B cell (primary cell): Measurements from ENCODE around the gene ARHGAP26. TPM values are rescaled to one million over a fixed set of nuclear protein-coding genes. Genes with fewer than 3 reads are reported as not detected.

Source experiments
- ATAC-seq: fragments of 200-7000 bp; cut with Tn5 transposase; one replicate; pipeline ENCODE4 v1.10.0; 2021; ENCODE audit warnings: low read depth, mild to moderate bottlenecking, moderate number of reproducible peaks, moderate library complexity
- CTCF ChIA-PET: fragments of 350-600 bp; sonication (Branson Sonifier 250); formaldehyde crosslinking; loops from one replicate; lab custom pipeline; 2021; ENCODE audit warnings: antibody characterized with exemption, inconsistent platforms; lab: Charles Lee
- POLR2A ChIA-PET: fragments of 350-600 bp; sonication (Branson Sonifier 250); formaldehyde crosslinking; loops from one replicate; lab custom pipeline; 2021; ENCODE audit warnings: antibody characterized with exemption; lab: Charles Lee
- DNase-seq: peaks from one replicate; pipeline ENCODE4 v3.0.0; 2013
- H2AFZ ChIP-seq: 2 replicates; pipeline ENCODE4 v1.6.1; 2012; ENCODE audit warnings: mild to moderate bottlenecking, low read depth, low read length; ENCODE audit not compliant: insufficient read depth, poor library complexity, severe bottlenecking
- H3K27ac ChIP-seq, 2 donors: 1 replicate in 1 of 2; 2 replicates in 1 of 2; pipeline ENCODE4 v1.5.1; 2012 to 2013; ENCODE audit warnings: low read length in 2 of 2, mild to moderate bottlenecking in 2 of 2, moderate library complexity in 1 of 2
- H3K27me3 ChIP-seq, 4 experiments: fragments of 200-600 bp in 1 of 4; sonication (generic) in 1 of 4; replicated peaks in 1 of 4; 1 replicate in 2 of 4; 2 replicates in 2 of 4; pipeline versions ENCODE4 v1.6.1 to v1.7.0; 2013 to 2016; ENCODE audit warnings: low read length in 3 of 4, mild to moderate bottlenecking in 2 of 4, mixed read lengths in 1 of 4, moderate library complexity in 1 of 4; ENCODE audit not compliant: insufficient read depth in 4 of 4, control insufficient read depth in 3 of 4; ENCODE audit errors: control extremely low read depth in 1 of 4
- H3K36me3 ChIP-seq, 2 experiments: replicated peaks in 1 of 2; 1 replicate in 1 of 2; 2 replicates in 1 of 2; pipeline versions ENCODE4 v1.6.1 to v1.7.1; 2013; ENCODE audit warnings: low read length in 1 of 2; ENCODE audit not compliant: insufficient read depth in 2 of 2, control insufficient read depth in 1 of 2; ENCODE audit errors: control extremely low read depth in 1 of 2, extremely low read depth in 1 of 2
- H3K4me1 ChIP-seq, 2 donors: fragments of 200-600 bp in 1 of 2; sonication (generic) in 1 of 2; 1 replicate in 1 of 2; 2 replicates in 1 of 2; pipeline versions ENCODE4 v1.5.1 to v1.6.1; 2013 to 2017; ENCODE audit warnings: low read length in 2 of 2; ENCODE audit not compliant: control insufficient read depth in 2 of 2, insufficient read depth in 2 of 2
- H3K4me2 ChIP-seq: replicated peaks from 2 replicates; pipeline ENCODE3; 2012; ENCODE audit warnings: mild to moderate bottlenecking, low read depth, low read length; ENCODE audit not compliant: poor library complexity, severe bottlenecking
- H3K4me3 ChIP-seq, 5 experiments: fragments of 200-600 bp in 1 of 5; sonication (generic) in 1 of 5; 1 replicate in 3 of 5; 2 replicates in 2 of 5; pipeline versions ENCODE4 v1.5.1 to v1.7.0; 2011 to 2016; ENCODE audit warnings: low read length in 4 of 5, mild to moderate bottlenecking in 4 of 5, low read depth in 2 of 5, control low read depth in 1 of 5, moderate library complexity in 1 of 5; ENCODE audit not compliant: insufficient read depth in 1 of 5; ENCODE audit errors: control extremely low read depth in 1 of 5, extremely low read depth in 1 of 5
- H3K79me2 ChIP-seq: fragments of 200-600 bp; sonication (generic); one replicate; pipeline ENCODE4 v1.6.0; 2016; ENCODE audit warnings: low read length; ENCODE audit not compliant: control insufficient read depth, insufficient read depth
- H3K9ac ChIP-seq: fragments of 200-600 bp; sonication (generic); 2 replicates; pipeline ENCODE4 v1.6.1; 2017; ENCODE audit warnings: mild to moderate bottlenecking, low read length, moderate library complexity
- H3K9me3 ChIP-seq, 3 donors: one replicate each; pipeline versions ENCODE4 v1.6.1 to v1.7.1; 2013; ENCODE audit warnings: low read length in 2 of 3; ENCODE audit not compliant: control insufficient read depth in 2 of 3, insufficient read depth in 1 of 3; ENCODE audit errors: control extremely low read depth in 1 of 3
- H4K20me1 ChIP-seq: 2 replicates; pipeline ENCODE4 v1.6.0; 2012; ENCODE audit warnings: mild to moderate bottlenecking, low read length; ENCODE audit not compliant: insufficient read depth, control insufficient read depth, poor library complexity, severe bottlenecking
- H3K27ac Mint-ChIP-seq: one replicate; pipeline ENCODE4 v1.8.0; 2021; ENCODE audit warnings: mixed read lengths
- H3K27me3 Mint-ChIP-seq: one replicate; pipeline ENCODE4 v1.8.0; 2021; ENCODE audit warnings: mixed read lengths
- H3K4me1 Mint-ChIP-seq: one replicate; pipeline ENCODE4 v1.8.0; 2021; ENCODE audit warnings: mixed read lengths
- H3K4me3 Mint-ChIP-seq: one replicate; pipeline ENCODE4 v1.8.0; 2021; ENCODE audit warnings: mixed read lengths
- H3K9me3 Mint-ChIP-seq: one replicate; pipeline ENCODE4 v1.8.0; 2022; ENCODE audit warnings: mixed read lengths; ENCODE audit not compliant: insufficient read depth
- CTCF ChIP-seq: fragments of 200-600 bp; IDR thresholded peaks from one replicate; pipeline ENCODE4 v1.8.0; 2022; ENCODE audit warnings: antibody characterized with exemption, mild to moderate bottlenecking
- EZH2 ChIP-seq: IDR thresholded peaks from 2 replicates; pipeline ENCODE4 v1.6.1; 2012; ENCODE audit warnings: borderline replicate concordance, low read depth, mild to moderate bottlenecking, moderate library complexity, low read length; ENCODE audit not compliant: insufficient read depth, poor library complexity, severe bottlenecking
- WGBS: methylation state at CpG from one replicate; pipeline ENCODE4 v1.1.5; 2013; ENCODE audit warnings: missing lambda C conversion rate; ENCODE audit not compliant: insufficient coverage; 5-methylcytosine and 5-hydroxymethylcytosine counted together
- intact Hi-C: fragments of 100-400 bp; cut with micrococcal nuclease; formaldehyde crosslinking; loops from one replicate; pipeline ENCODE4 v1.10.0; 2022
- polyA plus RNA-seq: library from polyadenylated mRNA; depleted of rRNA; stranded (reverse); fragments of >200 nt; gene quantifications from 2 replicates; pipeline ENCODE4 v1.2.3, GENCODE V29; 2012
- total RNA-seq, 2 donors: library from RNA; stranded (reverse); fragments of 120-200 nt in 1 of 2; gene quantifications; 1 replicate in 1 of 2; 2 replicates in 1 of 2; pipeline versions ENCODE4 v1.2.3 to v1.2.4, GENCODE V29; 2013 to 2022

Gene ARHGAP26
- total and polyA plus RNA-seq, 2 donors (not counting 1 experiment from before 2014, with no cell fraction given) = 1.8 to 22.5 TPM

DNA sequence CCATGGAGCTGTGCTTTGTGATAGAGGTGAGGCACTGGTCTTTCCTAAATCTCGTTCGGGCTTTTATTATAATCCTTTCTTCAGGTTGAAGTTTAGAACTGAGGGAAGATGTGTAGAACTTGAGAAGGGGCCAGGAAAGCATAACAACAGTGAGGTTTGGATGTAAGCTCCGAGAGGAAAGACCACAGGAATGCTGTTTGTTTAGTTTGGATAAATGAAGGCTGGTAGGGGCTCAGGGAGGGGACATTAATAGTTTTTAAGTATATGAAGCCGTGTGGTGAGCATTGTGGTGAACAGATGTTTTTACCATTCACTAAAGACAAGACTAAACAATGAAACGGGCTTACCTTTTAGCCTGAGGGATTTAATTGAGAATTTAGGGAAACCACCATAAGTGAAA lies 130.8 kb downstream of the ARHGAP26 start:
- Mint-ChIP-seq H3K9me3 (no peaks in the 10 kb centered on the region), H3K27me3 (no peaks in the 10 kb centered on the region), H3K4me3 (no peak overlapping the region), H3K27ac (no peak overlapping the region), H3K4me1 (no peaks in the 10 kb centered on the region)
- ATAC-seq = no peak
- H2AFZ ChIP-seq = no peak overlapping the region
- H3K27ac ChIP-seq = no peak overlapping the region
- ChIA-PET POLR2A (no interaction called here), CTCF (interaction anchor here (5.6 kb wide), 1 partner anchor 13 kb away, joined by 30 read pairs; no protein-coding TSS in a partner anchor)
- H3K4me1 ChIP-seq = no peaks in the 10 kb centered on the region
- intact Hi-C loops = no loop called here
- H3K4me3 ChIP-seq = no peak overlapping the region
- no peaks in the 10 kb centered on the region for H3K9me3 ChIP-seq
- WGBS = 96% methylated on average over 3 of the region's 5 CpGs
- DNase-seq = no peak
- no peak overlapping the region for H3K9ac ChIP-seq
- no peak overlapping the region for H3K4me2 ChIP-seq
- peaks cover 12 to 16% of the 10 kb centered on the region in 2 experiments for H3K36me3 ChIP-seq
- H4K20me1 ChIP-seq = no peaks in the 10 kb centered on the region
- TF ChIP-seq CTCF (no peak), EZH2 (no peak)
- no peaks in the 10 kb centered on the region for H3K27me3 ChIP-seq
- H3K79me2 ChIP-seq = no peaks in the 10 kb centered on the region

DNA sequence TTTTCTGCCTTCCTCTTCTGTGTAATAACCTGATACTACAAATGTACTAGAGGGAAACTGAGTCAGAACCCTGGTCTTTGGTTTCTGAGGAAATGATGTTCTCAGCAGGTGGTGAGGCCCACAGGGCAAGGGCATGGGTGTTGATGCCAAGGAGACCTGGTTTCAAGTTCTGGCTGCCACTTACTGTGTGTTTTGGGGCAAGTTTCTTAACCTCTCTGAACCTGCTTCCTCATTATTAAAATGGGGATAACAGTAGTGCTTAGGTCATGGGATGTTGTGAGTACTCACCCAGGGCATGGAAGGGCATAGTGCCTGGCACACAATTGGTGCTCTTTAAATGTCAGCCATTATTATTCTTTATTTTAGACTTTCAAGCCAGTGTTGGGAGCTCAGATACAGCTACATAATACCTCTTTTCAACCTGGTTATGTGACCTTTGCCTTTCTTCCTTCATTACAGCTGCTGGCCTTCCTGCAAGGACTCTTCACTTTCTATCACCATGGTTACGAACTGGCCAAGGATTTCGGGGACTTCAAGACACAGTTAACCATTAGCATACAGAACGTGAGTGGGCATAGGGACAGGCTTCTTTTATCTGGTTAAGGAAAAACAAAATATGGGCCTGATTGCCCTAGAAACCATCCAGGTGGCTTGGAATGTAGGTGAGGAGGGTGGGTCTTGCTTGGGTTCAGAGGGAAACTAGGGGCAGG lies 131.5 kb downstream of the ARHGAP26 start:
- Histone ChIP-seq H4K20me1 (no peaks in the 10 kb centered on the region), H3K9ac (no peak overlapping the region), H3K79me2 (no peaks in the 10 kb centered on the region), H2AFZ (no peak overlapping the region), H3K4me1 (no peaks in the 10 kb centered on the region), H3K27ac (no peak overlapping the region), H3K36me3 (peaks cover 12 to 13% of the 10 kb centered on the region in 2 experiments), H3K27me3 (no peaks in the 10 kb centered on the region), H3K4me3 (no peak overlapping the region), H3K4me2 (no peak overlapping the region), H3K9me3 (no peaks in the 10 kb centered on the region)
- no peak overlapping the region for H3K27ac Mint-ChIP-seq
- H3K4me1 Mint-ChIP-seq = no peaks in the 10 kb centered on the region
- no peak overlapping the region for H3K4me3 Mint-ChIP-seq
- WGBS = 80% methylated on average over 1 of the region's 3 CpGs
- no peaks in the 10 kb centered on the region for H3K27me3 Mint-ChIP-seq
- ChIA-PET CTCF (interaction anchor here (1.1 to 5.6 kb wide), 2 partner anchors 13 to 16 kb away, joined by 3 to 30 read pairs; no protein-coding TSS in a partner anchor), POLR2A (no interaction called here)
- H3K9me3 Mint-ChIP-seq = no peaks in the 10 kb centered on the region
- intact Hi-C loops = no loop called here
- DNase-seq = no peak
- ATAC-seq = no peak
- TF ChIP-seq EZH2 (no peak), CTCF (no peak)
